Measurements from ENCODE around the gene CILP.

DNA sequence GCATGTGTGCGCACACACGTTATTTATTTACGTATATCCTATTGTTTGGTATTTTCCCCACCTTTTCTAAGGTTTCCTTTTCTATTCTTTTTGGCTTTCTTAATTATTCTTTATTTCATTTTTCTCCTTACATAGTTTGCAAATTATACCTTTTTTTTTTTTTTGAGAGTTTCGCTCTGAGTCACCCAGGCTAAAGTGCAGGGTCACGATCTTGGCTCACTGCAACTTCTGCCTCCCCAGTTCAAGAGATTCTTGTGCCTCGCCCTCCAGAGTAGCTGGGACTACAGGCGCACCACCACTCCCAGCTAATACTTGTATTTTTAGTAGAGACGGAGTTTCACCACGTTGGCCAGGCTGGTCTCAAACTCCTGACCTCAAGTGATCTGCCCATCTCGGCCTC, 20.0 kb upstream of the CILP start:
- TF ChIP-seq, protein P1, sequence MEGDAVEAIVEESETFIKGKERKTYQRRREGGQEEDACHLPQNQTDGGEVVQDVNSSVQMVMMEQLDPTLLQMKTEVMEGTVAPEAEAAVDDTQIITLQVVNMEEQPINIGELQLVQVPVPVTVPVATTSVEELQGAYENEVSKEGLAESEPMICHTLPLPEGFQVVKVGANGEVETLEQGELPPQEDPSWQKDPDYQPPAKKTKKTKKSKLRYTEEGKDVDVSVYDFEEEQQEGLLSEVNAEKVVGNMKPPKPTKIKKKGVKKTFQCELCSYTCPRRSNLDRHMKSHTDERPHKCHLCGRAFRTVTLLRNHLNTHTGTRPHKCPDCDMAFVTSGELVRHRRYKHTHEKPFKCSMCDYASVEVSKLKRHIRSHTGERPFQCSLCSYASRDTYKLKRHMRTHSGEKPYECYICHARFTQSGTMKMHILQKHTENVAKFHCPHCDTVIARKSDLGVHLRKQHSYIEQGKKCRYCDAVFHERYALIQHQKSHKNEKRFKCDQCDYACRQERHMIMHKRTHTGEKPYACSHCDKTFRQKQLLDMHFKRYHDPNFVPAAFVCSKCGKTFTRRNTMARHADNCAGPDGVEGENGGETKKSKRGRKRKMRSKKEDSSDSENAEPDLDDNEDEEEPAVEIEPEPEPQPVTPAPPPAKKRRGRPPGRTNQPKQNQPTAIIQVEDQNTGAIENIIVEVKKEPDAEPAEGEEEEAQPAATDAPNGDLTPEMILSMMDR (IDR thresholded peaks at IDR 0.05): no peak
- TF ChIP-seq POLR2A (IDR thresholded peaks at IDR 0.05): no peak

Data from tibial nerve (tissue), 3 donors.